DOHH2 (cell line): ENCODE data around the gene ZDHHC19.
"Not testable (repeated sequence)": the region's sequence is repeated elsewhere in the genome, so short reads cannot be mapped to it uniquely, and the experiment has no call there.

Experiments
- CTCF ChIP-seq: fragments of 200-600 bp; sonication (generic); IDR thresholded peaks from one replicate; pipeline ENCODE4 v1.5.1; 2014; ENCODE audit warnings: antibody characterized with exemption, mild to moderate bottlenecking, low read depth, low read length; ENCODE audit not compliant: poor library complexity, severe bottlenecking
- EZH2phosphoT487 ChIP-seq: fragments of 200-600 bp; sonication (generic); IDR thresholded peaks from 2 replicates; pipeline ENCODE4 v1.6.1; 2017; ENCODE audit warnings: borderline replicate concordance, mild to moderate bottlenecking, antibody characterized with exemption, low read length, moderate library complexity, mixed read lengths

GRCh38 chr3:196205442-196206205 lies 5.6 kb downstream of the ZDHHC19 start:
- TF ChIP-seq CTCF, EZH2phosphoT487: not testable (repeated sequence)
